Vagina (tissue), 2 donors: Measurements from ENCODE around the gene CATSPERD.

Source experiments
- POLR2A ChIP-seq, 2 donors: fragments of 450-650 bp; IDR thresholded peaks; one replicate each; pipeline ENCODE4 v1.6.1; 2017; ENCODE audit warnings: antibody characterized with exemption in 2 of 2, mild to moderate bottlenecking in 2 of 2, moderate library complexity in 2 of 2
- TF ChIP-seq, protein P1 (sequence below), 3 experiments: fragments of 450-650 bp in 2 of 3; fragments of 200-600 bp in 1 of 3; sonication (generic) in 1 of 3; IDR thresholded peaks; one replicate each; pipeline ENCODE4 v1.5.1; 2017 to 2019; ENCODE audit warnings: antibody characterized with exemption in 3 of 3, mild to moderate bottlenecking in 2 of 3, moderate library complexity in 2 of 3

DNA sequence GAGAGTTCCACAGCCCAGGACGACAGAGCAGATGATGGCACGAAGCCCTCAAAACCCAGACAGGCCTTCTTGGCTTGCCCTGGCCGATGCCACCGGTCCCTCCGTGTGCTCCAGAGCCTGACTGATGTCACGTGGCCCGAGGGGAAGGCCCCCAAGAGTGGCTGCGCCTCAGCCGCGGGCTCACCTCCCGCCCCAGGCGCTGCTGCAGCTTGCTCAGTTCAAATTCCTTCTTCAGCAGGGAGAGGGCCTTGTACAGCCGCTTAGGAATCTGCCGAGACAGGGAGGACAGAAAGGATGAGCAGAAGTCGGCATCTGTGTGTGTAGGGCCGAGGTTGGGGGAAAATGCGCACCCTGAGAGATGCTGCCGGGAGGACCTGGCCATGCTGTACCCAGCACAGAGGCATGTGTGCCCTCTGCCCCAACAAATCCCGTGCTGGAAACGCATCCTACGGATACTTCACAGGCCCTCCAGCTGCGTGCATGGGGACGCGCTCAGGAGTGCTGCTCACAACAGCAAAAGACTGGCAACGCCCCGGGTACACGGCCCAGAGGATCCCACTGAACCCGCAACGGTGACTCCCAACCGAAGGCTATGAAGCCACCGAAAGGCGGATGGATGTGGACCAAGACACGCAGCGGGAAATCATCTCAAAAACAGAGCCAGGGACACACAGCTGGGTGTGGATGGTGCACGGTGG, 13.4 kb upstream of the CATSPERD start:
- TF ChIP-seq, protein P1, sequence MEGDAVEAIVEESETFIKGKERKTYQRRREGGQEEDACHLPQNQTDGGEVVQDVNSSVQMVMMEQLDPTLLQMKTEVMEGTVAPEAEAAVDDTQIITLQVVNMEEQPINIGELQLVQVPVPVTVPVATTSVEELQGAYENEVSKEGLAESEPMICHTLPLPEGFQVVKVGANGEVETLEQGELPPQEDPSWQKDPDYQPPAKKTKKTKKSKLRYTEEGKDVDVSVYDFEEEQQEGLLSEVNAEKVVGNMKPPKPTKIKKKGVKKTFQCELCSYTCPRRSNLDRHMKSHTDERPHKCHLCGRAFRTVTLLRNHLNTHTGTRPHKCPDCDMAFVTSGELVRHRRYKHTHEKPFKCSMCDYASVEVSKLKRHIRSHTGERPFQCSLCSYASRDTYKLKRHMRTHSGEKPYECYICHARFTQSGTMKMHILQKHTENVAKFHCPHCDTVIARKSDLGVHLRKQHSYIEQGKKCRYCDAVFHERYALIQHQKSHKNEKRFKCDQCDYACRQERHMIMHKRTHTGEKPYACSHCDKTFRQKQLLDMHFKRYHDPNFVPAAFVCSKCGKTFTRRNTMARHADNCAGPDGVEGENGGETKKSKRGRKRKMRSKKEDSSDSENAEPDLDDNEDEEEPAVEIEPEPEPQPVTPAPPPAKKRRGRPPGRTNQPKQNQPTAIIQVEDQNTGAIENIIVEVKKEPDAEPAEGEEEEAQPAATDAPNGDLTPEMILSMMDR (IDR thresholded peaks at IDR 0.05), result no peak
- no peak for TF ChIP-seq POLR2A (IDR thresholded peaks at IDR 0.05)
